Coronary artery (tissue), 2 donors: ENCODE data around the gene TSPAN17.
A peak's percentile ranks its signal among the peaks of the same experiment; 100 is the strongest.

ENCODE experiments used
- DNase-seq: peaks from one replicate; pipeline ENCODE4 v3.0.0-alpha.2; 2017; ENCODE audit warnings: low spot score
- H3K27ac ChIP-seq, 2 donors: fragments of 200-600 bp; sonication (generic); one replicate each; pipeline ENCODE4 v1.5.1; 2016 to 2019
- H3K4me3 ChIP-seq: fragments of 200-600 bp; sonication (generic); 2 replicates; pipeline ENCODE4 v1.5.1; 2016; ENCODE audit warnings: mild to moderate bottlenecking, moderate library complexity
- CTCF ChIP-seq: fragments of 200-600 bp; sonication (generic); IDR thresholded peaks from one replicate; pipeline ENCODE4 v1.5.1; 2019; ENCODE audit warnings: antibody characterized with exemption

TSPAN17 gene

DNA sequence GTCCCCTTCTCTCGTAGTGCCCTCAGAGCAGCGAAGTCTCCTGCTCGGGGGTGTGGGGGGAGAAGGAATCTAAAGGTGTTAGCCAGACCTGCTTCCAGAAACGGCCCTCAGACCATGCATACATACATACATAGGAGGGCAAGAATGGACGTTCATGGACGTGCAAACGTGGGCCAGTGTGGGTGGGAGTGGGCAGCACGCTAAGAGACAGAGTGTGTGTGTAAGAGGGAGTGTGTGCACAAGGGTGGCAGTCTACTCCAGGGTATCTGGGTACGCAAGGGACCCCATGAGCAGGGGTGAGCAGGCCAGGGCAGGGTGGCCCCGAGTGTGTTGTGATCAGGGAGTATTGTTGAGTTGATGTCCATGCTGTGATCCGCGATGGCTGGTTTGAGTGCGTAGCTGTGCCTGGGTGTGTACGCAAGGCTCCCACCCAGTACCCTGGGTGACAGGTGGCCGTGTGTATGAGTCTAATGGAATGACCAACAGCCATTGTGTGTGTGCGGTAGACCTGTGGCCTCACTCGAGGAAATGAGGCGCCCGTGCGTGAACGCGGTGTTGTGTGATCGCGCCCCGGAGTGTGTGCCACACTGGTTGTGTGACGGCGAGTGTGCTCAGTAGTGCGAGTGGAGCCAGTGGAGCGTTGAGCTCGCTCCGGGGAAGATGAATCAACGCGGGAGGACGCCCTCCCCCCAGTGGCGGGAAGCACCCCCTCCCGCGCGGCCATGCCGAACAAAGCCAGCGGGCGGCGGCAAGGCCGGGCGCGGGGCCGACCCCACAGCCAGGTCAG lies 38.2 kb upstream of the TSPAN17 start:
- DNase-seq: no peak
- TF ChIP-seq CTCF: no peak
- H3K27ac ChIP-seq: no peak overlapping the region
- H3K4me3 ChIP-seq: peak overlapping the region; percentile 78

DNA sequence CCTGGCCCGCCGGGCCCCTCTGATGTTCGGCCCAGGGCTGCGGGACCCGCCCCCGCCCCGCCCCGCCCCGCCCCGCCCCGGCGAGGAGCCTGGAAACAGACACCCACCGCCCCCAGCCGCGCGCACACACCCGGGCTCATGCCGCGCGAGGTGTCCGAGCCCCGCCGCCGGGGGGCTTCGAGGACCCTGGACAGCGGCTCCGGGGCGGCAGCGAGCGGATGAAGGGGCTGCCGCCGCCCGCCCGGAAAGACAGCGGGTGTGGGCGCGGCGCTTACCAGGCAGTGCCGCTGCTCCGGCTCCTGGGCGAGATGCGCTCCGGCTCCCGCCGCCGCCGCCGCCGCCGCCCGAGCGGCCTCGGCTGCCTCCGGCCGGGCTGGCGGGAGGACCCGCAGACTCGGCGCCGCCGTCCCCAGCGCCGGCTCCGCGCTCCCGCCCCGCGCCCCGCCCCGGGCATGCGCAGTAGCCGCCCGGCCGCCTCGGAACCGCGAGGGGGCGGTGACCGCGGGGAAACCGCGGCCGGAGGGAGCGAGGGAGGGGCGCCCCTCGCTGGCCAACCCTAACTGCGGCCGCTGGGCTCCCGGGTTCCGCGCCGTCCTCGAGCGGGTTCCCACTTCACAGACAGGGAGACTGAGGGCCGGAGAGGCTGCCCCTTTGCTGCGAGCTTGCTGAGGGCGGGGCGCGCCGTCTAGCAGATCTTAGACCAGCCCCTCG lies 37.4 kb upstream of the TSPAN17 start, which contains the start of gene GPRIN1:
GPRIN1 (minus strand) TSS at position 433 of the 711 bp plus-strand sequence. CDS start 10,322 bp downstream, outside the sequence.
- TF ChIP-seq CTCF: no peak
- no peak for DNase-seq
- peak within 1 kb of the TSS; percentile 78 for H3K4me3 ChIP-seq
- no peak within 1 kb of the TSS for H3K27ac ChIP-seq

DNA sequence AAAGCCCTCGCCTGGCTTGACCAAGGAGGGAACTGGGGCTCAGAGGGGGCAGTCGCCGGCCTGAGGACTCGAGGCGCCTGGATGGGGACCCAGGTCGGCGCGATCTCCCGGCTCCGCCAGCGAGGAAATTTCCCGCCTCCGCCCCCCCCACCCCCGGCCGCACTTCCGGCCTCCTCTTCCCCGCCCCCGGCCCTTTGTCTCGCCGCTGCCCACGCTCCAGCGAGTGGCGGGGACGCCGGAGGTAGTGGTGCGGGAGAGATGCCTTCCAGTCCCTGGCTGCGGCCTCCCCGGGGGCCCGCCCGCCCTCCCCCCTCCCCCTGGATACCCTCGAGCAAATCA lies 36.9 kb upstream of the TSPAN17 start:
- Histone ChIP-seq H3K4me3 (peak overlapping the region; percentile 78), H3K27ac (no peak overlapping the region)
- DNase-seq: no peak
- TF ChIP-seq CTCF: no peak

DNA sequence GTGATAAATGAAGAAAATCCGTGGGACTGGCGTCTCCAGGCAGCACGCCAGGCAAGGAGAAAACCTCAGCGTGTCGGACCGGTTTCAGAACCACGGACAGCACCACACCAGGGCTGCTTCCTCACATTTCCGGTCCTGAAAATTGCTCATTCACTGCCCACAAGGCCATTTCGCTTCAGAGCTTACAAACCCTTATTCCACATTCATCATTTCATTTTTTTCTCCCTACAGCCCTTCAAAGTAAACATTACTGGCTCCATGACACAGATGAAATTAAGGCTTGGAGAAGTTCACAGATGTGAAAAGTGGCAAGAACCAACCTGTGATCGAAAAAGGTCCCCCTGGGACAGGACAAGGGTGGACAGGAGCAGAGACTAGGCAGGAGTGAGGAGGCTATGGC lies 35.8 kb upstream of the TSPAN17 start:
- Histone ChIP-seq H3K27ac (no peak overlapping the region), H3K4me3 (no peak overlapping the region)
- DNase-seq: no peak
- TF ChIP-seq CTCF: no peak

DNA sequence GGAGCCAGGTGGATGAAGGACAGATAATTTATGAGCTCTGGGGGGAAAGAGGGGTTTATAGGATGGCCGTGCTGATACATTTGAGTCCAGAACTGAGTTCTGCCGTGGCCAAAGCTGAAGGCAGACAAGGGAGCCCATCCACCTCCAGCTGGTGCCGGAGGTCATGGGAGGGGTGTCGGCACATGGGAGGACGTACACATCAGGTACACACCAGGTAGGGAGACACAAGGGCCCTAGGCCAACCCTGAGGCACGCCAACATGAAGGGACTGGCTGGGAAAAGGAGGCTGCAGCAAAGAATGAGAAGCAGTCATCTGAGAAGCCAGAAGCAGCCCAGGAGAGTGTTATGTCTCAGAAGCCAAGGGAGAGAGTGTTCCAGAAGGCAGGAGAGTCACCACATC lies 35.3 kb upstream of the TSPAN17 start:
- no peak overlapping the region for H3K4me3 ChIP-seq
- DNase-seq: no peak
- no peak for TF ChIP-seq CTCF
- H3K27ac ChIP-seq: no peak overlapping the region

DNA sequence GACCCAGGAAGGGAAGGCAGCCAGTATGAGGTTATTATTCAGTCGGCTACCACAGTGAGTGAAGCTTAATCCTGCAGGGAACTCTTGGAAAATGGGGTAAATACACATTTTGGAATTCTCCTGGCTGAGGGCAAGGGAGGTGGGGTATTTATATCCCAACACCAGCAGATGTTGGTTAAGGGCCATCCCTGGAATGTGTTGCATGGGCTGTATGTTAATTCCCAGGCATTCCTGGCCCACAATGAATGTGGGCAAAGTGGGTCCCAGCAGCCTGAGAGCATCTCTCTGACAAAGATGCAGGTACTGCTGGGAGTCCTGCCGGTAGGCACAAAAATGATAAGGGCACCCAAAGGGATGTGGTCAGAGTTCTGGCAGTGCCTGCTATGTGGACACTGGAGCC lies 34.4 kb upstream of the TSPAN17 start:
- Histone ChIP-seq H3K4me3 (no peak overlapping the region), H3K27ac (no peak overlapping the region)
- no peak for TF ChIP-seq CTCF
- no peak for DNase-seq
